ENCODE data around the gene IL22. TPM values are rescaled to one million over a fixed set of nuclear protein-coding genes. Genes with fewer than 3 reads are reported as not detected.

IL22 gene
- total RNA-seq, 2 experiments from 2014 or later: not detected

GRCh38 chr12:68269779-68270178 is 16.4 kb upstream of the IL22 start:
- no peak overlapping the region for H2AFZ ChIP-seq (ENCODE audit: low read length)
- H3K4me1 ChIP-seq (ENCODE audit: insufficient read depth, low read length, poor library complexity, severe bottlenecking): no peaks in the 10 kb centered on the region
- no TSS peak for BruUV-seq (replicated peaks)
- H3K4me2 ChIP-seq (ENCODE audit: low read length): no peak overlapping the region
- H3K4me3 ChIP-seq (ENCODE audit: low read depth, low read length, poor library complexity, severe bottlenecking): no peak overlapping the region
- H3K27ac ChIP-seq (ENCODE audit: low read depth, low read length, poor library complexity, severe bottlenecking): no peak overlapping the region
- no peaks in the 10 kb centered on the region for H3K9me2 ChIP-seq (ENCODE audit: insufficient read depth, low read length)
- no peaks in the 10 kb centered on the region for H3K79me2 ChIP-seq (ENCODE audit: insufficient read depth, low read depth, low read length)
- DNase-seq (ENCODE audit: low spot score): no peak
- H3K9me3 ChIP-seq (ENCODE audit: low read length): no peaks in the 10 kb centered on the region
- H4K20me1 ChIP-seq (ENCODE audit: insufficient read depth, low read length): no peaks in the 10 kb centered on the region
- POLR2A ChIA-PET: no interaction called here
- TF ChIP-seq CTCF (conservative IDR thresholded peaks at IDR 0.05; ENCODE audit: low read length): no peak
- no peak for TF ChIP-seq EZH2phosphoT487 (IDR thresholded peaks at IDR 0.05; ENCODE audit: borderline replicate concordance, low read depth, low read length)
- CTCF ChIA-PET (ENCODE audit: unreplicated experiment): no interaction called here
- intact Hi-C loops (cut with micrococcal nuclease; ENCODE audit: unreplicated experiment): no loop called here
- H3K36me3 ChIP-seq (ENCODE audit: insufficient read depth, low read length): no peaks in the 10 kb centered on the region

DNA sequence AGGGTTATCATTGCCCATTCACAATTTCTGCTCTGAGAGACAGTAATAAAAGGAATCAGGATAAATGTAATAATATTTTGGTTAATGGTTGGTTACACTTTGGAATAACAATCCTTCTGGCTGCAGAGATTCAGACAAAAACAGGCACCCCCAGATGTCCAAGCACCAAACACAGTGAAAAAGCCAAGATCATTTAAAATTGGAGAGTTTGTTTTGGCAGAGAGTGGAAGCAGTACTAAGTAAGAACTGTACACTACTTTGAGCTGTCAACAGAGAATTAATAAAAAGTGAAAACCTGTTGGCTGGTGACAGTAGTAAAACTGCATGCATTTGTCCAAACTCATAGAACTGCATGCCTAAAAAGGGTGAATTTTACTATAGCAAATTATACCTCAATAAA is 15.6 kb upstream of the IL22 start:
- TF ChIP-seq CTCF (conservative IDR thresholded peaks at IDR 0.05; ENCODE audit: low read length) (no peak), EZH2phosphoT487 (IDR thresholded peaks at IDR 0.05; ENCODE audit: borderline replicate concordance, low read depth, low read length) (no peak)
- no peaks in the 10 kb centered on the region for H3K9me3 ChIP-seq (ENCODE audit: low read length)
- H3K79me2 ChIP-seq (ENCODE audit: insufficient read depth, low read depth, low read length): no peaks in the 10 kb centered on the region
- H3K4me2 ChIP-seq (ENCODE audit: low read length): no peak overlapping the region
- H3K9me2 ChIP-seq (ENCODE audit: insufficient read depth, low read length): no peaks in the 10 kb centered on the region
- no peaks in the 10 kb centered on the region for H3K4me1 ChIP-seq (ENCODE audit: insufficient read depth, low read length, poor library complexity, severe bottlenecking)
- no peak for DNase-seq (ENCODE audit: low spot score)
- no peak overlapping the region for H2AFZ ChIP-seq (ENCODE audit: low read length)
- no peak overlapping the region for H3K4me3 ChIP-seq (ENCODE audit: low read depth, low read length, poor library complexity, severe bottlenecking)
- ChIA-PET POLR2A (interaction anchor here (0.7 kb wide), 1 partner anchor 9 kb away, joined by 3 read pairs; no protein-coding TSS in a partner anchor), CTCF (ENCODE audit: unreplicated experiment) (no interaction called here)
- intact Hi-C loops (cut with micrococcal nuclease; ENCODE audit: unreplicated experiment): no loop called here
- H3K36me3 ChIP-seq (ENCODE audit: insufficient read depth, low read length): no peaks in the 10 kb centered on the region
- no peaks in the 10 kb centered on the region for H4K20me1 ChIP-seq (ENCODE audit: insufficient read depth, low read length)
- no peak overlapping the region for H3K27ac ChIP-seq (ENCODE audit: low read depth, low read length, poor library complexity, severe bottlenecking)
- no TSS peak for BruUV-seq (replicated peaks)

DNA sequence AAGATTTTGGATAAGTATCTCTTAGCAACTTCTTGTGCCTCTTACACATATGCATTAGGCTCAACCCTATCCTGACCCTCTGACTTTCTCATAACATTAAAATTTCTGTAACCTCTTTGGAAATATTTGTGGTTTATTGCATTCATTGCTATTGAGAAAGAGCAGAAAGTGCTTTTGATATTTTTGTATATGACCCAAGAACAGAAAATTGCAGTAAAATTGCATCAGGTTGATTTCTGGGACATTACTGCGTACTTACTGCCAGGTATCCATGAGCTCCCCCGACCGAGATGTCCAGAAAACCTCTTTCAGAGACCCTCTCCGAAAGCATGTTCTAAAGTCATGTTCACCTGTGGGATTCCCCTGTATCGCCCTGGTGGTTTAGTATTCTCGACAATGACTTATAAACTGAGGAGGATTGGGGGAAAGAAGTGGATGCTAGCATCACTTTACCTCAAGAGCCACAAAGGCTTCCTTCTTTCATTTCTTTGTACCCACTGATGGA is 14.5 kb upstream of the IL22 start:
- ChIA-PET CTCF (ENCODE audit: unreplicated experiment) (no interaction called here), POLR2A (interaction anchor here (0.6 to 0.7 kb wide), 2 partner anchors 8 to 440 kb away, joined by 3 read pairs; no protein-coding TSS in a partner anchor)
- Histone ChIP-seq H3K27ac (ENCODE audit: low read depth, low read length, poor library complexity, severe bottlenecking) (no peak overlapping the region), H3K4me3 (ENCODE audit: low read depth, low read length, poor library complexity, severe bottlenecking) (no peak overlapping the region), H2AFZ (ENCODE audit: low read length) (no peak overlapping the region), H3K9me3 (ENCODE audit: low read length) (no peaks in the 10 kb centered on the region), H4K20me1 (ENCODE audit: insufficient read depth, low read length) (no peaks in the 10 kb centered on the region), H3K79me2 (ENCODE audit: insufficient read depth, low read depth, low read length) (no peaks in the 10 kb centered on the region), H3K4me1 (ENCODE audit: insufficient read depth, low read length, poor library complexity, severe bottlenecking) (no peaks in the 10 kb centered on the region), H3K4me2 (ENCODE audit: low read length) (no peak overlapping the region), H3K36me3 (ENCODE audit: insufficient read depth, low read length) (no peaks in the 10 kb centered on the region), H3K9me2 (ENCODE audit: insufficient read depth, low read length) (no peaks in the 10 kb centered on the region)
- BruUV-seq (replicated peaks): no TSS peak
- no peak for TF ChIP-seq EZH2phosphoT487 (IDR thresholded peaks at IDR 0.05; ENCODE audit: borderline replicate concordance, low read depth, low read length)
- TF ChIP-seq CTCF (conservative IDR thresholded peaks at IDR 0.05; ENCODE audit: low read length): no peak
- no peak for DNase-seq (ENCODE audit: low spot score)
- intact Hi-C loops (cut with micrococcal nuclease; ENCODE audit: unreplicated experiment): no loop called here
